ELR (cell line): Measurements from ENCODE around the gene HSPG2.
"Not testable (repeated sequence)": the region's sequence is repeated elsewhere in the genome, so short reads cannot be mapped to it uniquely, and the experiment has no call there.

Experiments used
- DNase-seq: peaks from one replicate; pipeline ENCODE4 v3.0.0-alpha.2; 2015; ENCODE audit warnings: low read depth

The HSPG2 gene

GRCh38 chr1:21912038-21912758, 24.9 kb downstream of the HSPG2 start:
- no peak for DNase-seq

- DNase-seq = no peak
These were observed 25.7 kb downstream of the HSPG2 start for GRCh38 chr1:21911205-21912001.

DNA sequence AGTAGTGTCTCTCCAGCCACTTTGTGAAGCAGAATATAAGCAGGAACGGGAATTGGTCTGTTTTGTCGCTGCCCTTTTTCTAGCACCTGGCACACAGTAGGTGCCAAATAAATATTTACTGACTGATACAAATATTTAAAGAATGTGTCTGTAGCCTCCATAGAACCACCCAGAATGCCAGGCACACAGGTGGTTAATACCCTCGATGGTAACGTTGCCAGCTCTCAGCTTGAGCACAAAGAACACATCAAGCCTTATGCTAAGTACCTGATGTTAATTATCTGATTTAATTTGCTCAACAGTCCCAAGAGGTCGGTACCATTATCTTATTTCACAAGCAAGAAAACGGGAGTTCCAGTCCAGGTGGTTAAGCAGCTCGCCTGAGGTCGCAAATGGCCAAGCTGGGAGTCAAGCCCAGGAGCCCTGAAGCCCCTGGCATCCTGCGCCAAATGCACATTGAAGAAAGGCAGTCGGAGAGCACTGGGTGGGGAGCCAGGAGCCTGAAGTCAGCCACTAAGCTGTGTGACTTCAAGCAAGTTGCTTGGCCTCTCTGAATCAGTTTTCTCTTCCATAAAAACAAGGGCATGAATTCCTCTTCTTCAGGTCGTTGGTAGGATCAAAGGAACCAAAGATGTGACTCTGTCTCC, 26.4 kb downstream of the HSPG2 start:
- no peak for DNase-seq

GRCh38 chr1:21909787-21910503, 27.2 kb downstream of the HSPG2 start:
- no peak for DNase-seq

DNA sequence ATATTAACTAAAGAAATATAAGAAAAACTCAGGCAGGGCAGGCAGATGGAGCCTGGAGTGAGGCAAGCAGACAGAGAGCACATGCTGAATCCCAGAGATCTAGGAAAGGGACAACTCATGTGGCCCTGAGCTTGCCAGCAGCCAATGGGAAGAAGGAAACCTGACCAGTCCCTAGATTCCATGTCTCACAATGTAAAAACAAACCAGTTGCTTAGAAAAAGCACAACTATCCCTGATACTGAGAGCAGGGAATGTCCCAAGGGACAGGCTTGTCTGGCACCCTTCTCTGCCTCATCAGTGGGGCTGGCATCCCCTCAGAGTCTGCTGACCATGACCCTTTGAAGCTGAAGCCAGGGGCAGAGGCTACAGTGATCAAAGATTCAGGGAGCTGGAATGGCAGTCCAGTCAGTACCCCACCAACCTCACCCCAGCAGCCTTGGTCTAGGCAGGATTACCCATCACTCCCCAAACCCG, 27.8 kb downstream of the HSPG2 start:
- no peak for DNase-seq

DNA sequence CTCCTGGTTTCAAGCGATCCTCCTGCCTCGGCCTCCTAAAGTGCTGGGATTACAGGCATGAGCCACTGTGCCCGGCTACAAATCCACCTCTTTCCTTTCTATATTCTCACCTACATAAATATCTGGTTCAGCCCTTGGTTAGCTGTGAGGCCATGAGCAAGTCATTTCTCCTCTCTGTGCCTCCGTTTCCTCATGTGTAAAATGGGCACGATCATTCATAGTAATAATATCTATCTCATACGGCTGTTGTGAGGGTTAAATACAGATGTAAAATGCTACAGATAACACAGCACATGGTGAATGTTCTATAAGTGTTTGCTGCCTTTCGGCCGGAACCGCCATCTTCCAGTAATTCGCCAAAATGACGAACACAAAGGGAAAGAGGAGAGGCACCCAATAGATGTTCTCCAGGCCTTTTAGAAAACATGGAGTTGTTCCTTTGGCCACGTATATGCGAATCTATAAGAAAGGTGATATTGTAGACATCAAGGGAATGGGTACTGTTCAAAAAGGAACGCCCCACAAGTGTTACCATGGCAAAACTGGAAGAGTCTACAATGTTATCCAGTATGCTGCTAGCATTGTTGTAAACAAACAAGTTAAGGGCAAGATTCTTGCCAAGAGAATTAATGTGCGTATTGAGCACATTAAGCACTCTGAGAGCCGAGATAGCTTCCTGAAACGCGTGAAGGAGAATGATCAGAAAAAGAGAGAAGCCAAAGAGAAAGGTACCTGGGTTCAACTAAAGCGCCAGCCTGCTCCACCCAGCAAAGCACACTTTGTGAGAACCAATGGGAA, 29.2 kb downstream of the HSPG2 start:
- not testable (repeated sequence) for DNase-seq

- DNase-seq = no peak
These were observed 30.1 kb downstream of the HSPG2 start for GRCh38 chr1:21907079-21907418.

DNA sequence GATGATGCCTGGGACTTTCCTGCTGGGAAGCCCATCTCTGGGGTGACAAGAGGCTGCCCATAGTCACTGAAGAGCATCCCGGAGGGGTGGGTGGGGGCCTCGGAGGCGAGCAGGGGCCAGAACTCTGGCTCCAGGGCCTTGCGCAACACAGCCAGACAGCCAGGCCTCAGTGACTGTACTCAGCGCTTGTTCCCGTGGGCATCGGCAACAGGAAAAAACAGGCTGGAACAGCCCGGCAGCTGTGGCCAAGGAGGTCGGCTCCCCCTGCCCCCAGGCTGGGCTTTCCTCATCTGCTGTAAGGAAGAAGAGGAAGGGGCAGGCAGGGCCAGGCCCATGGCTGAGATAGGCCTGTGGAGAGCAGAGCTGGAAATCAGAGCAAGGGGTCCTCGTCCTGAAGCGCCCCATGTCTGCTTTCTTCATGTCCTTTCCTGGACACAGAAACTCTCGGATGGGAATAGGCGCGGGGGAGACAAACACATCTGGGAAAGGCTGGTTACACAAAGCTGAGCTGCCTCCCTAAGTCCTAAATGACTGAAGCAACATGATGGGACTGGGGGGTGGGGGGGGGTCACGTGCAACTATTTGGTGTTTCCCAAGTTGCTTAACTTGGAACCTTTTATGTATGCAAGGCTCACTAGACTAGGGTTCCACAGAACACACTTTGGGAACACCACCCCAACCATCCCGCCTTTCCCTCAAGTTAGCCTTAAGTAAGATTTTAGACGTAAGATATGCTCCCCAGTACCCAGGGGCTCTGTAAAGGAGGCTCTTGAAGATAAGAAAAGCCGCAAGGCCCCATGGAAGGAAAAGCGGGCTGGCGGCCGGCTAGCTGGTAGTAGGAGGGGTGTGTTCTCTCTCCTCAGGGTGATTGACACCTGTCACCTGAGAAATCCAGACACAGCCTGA, 30.7 kb downstream of the HSPG2 start:
- DNase-seq = no peak

DNA sequence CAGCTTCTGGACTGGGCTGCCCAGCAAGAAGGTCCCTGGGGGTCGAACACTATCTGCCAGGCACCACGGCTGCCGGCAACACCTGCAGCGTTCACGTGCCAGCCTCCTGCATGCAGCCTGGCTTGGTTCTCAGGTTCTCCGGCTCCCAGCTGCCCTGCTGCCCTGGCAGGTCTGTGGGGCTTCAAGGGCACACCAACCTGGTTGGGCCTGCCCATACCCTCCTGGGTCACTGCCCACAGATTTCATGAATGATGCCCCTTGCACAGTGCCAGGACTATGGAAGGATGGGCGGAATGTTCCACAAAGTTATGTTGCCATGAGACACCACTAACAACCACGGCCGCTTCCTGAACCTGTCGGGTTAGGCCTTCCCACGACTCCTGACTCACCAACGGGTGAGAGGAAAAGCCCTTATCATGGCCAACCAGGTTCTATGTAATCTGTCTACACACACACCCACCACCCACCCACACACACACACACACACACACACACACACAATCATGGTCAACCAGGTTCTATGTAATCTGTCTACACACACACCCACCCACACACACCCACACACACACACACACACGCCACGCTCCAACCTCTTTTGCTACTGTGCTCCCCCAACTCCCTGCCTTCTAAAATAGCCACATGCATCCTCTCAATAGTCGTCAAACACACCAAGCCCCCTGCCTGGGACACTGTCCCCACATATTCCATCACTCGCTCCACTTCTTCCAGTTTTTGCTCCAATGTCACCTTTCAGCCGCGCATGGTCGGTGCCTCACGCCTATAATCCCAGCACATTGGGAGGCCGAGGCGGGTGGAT, 32.2 kb downstream of the HSPG2 start:
- DNase-seq = peak; percentile 75

DNA sequence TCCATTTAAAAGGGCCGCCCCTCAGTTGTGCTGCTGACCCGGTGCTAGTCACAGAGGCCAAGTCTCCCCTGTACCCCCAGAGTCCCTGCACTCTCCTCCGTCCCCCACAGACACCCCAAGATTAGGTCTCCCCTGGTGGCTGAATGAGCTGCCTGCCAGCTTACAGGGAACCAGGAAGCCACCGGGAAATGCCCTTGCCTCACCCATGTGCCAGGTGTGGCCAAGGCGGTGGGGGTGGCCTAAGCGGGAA, 32.7 kb downstream of the HSPG2 start:
- DNase-seq = no peak

GRCh38 chr1:21903638-21904453, 33.3 kb downstream of the HSPG2 start:
- no peak for DNase-seq

GRCh38 chr1:21902026-21903012, 34.8 kb downstream of the HSPG2 start:
- DNase-seq = no peak

GRCh38 chr1:21901473-21901847, 35.6 kb downstream of the HSPG2 start:
- DNase-seq = no peak

GRCh38 chr1:21900766-21901472, 36.2 kb downstream of the HSPG2 start:
- no peak for DNase-seq

GRCh38 chr1:21899987-21900386, 37.1 kb downstream of the HSPG2 start:
- DNase-seq = no peak

DNA sequence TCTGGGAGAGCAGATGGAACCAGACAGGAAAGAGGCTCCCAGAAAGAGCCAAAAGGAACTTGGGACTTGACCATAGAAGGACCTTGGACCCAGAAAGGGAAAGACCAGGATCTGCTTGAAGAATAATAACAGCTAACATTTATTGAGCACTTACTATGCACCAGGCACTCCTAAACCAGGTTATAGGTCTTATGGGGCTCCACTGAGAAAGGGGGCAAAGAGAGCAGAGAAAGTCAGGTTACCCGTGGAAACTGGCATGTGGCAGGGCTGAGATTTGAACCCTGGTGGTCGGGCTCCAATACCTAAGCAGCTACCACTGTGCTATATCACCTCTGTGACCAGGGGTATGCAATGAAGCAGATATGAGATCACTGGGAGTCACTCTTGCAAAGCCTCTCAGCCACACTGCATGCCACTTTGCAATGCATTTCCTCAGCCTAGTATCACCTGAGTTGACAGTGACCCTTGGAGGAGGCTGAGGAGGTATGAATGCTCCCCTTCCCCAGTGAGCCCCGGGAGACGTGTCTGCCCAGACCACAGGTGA, 37.8 kb downstream of the HSPG2 start:
- DNase-seq = no peak
